AG09309 (cell line): ENCODE results near the gene BAIAP3.
A peak's percentile ranks its signal among the peaks of the same experiment; 100 is the strongest.
"Not testable (repeated sequence)": the region's sequence is repeated elsewhere in the genome, so short reads cannot be mapped to it uniquely, and the experiment has no call there.

Source experiments
- DNase-seq: peaks from one replicate; pipeline ENCODE4 v3.0.0-alpha.2; 2010; ENCODE audit warnings: low read depth
- H3K4me3 ChIP-seq: 2 replicates; pipeline ENCODE4 v1.5.1; 2011; ENCODE audit warnings: mild to moderate bottlenecking, low read depth, low read length, moderate library complexity; ENCODE audit not compliant: control insufficient read depth
- CTCF ChIP-seq: IDR thresholded peaks from 2 replicates; pipeline ENCODE4 v1.5.1; 2011; ENCODE audit warnings: mild to moderate bottlenecking, low read depth, low read length, inconsistent platforms; ENCODE audit not compliant: insufficient read depth, control insufficient read depth; ENCODE audit errors: missing control alignments

Gene BAIAP3

GRCh38 chr16:1295465-1295864 is 38.0 kb upstream of the BAIAP3 start:
- no peak for DNase-seq
- no peak overlapping the region for H3K4me3 ChIP-seq
- no peak for TF ChIP-seq CTCF

GRCh38 chr16:1296688-1297017 is 36.8 kb upstream of the BAIAP3 start:
- not testable (repeated sequence) for DNase-seq, H3K4me3 ChIP-seq

GRCh38 chr16:1297018-1297696 is 36.3 kb upstream of the BAIAP3 start:
- no peak for DNase-seq
- H3K4me3 ChIP-seq: no peak overlapping the region
- no peak for TF ChIP-seq CTCF

- no peak for DNase-seq
- TF ChIP-seq CTCF: no peak
- H3K4me3 ChIP-seq: no peak overlapping the region
Measured at GRCh38 chr16:1298406-1298805, 35.0 kb upstream of the BAIAP3 start.

- DNase-seq: no peak
- H3K4me3 ChIP-seq: no peak overlapping the region
- no peak for TF ChIP-seq CTCF
Measured at GRCh38 chr16:1299012-1299867, 34.2 kb upstream of the BAIAP3 start.

- H3K4me3 ChIP-seq: no peak overlapping the region
- no peak for TF ChIP-seq CTCF
- DNase-seq: no peak
Measured at GRCh38 chr16:1299868-1300203, 33.6 kb upstream of the BAIAP3 start.

- TF ChIP-seq CTCF: peak; percentile 93
- DNase-seq: no peak
- H3K4me3 ChIP-seq: peak overlapping the region; percentile 10; the same call in 1 of the 2 replicates
Measured at GRCh38 chr16:1300664-1301476, 32.6 kb upstream of the BAIAP3 start.
